Natural killer cell (primary cell): ENCODE measurements around the gene TCF21. TPM values are rescaled to one million over a fixed set of nuclear protein-coding genes. Genes with fewer than 3 reads are reported as not detected.

Experiments
- ATAC-seq, 3 donors: fragments of 150-1000 bp in 2 of 3; fragments of 200-7000 bp in 1 of 3; cut with Tn5 transposase; 1 replicate in 1 of 3; 2 replicates in 2 of 3; pipeline ENCODE4 v1.10.0; 2021; ENCODE audit warnings: mild to moderate bottlenecking in 2 of 3, moderate library complexity in 2 of 3
- DNase-seq, 2 donors: peaks; one replicate each; pipeline versions ENCODE4 v3.0.0 to v3.0.0-alpha.2; 2013 to 2021; ENCODE audit warnings: mixed read lengths in 1 of 2
- H3K27ac ChIP-seq: one replicate; pipeline ENCODE4 v1.5.1; 2013; ENCODE audit warnings: mild to moderate bottlenecking, low read length
- H3K27me3 ChIP-seq: one replicate; pipeline ENCODE4 v1.6.1; 2013; ENCODE audit warnings: low read length; ENCODE audit not compliant: control insufficient read depth, insufficient read depth
- H3K36me3 ChIP-seq: one replicate; pipeline ENCODE4 v1.6.1; 2013; ENCODE audit warnings: low read length; ENCODE audit not compliant: control insufficient read depth, insufficient read depth
- H3K4me1 ChIP-seq: one replicate; pipeline ENCODE4 v1.6.1; 2013; ENCODE audit warnings: low read length; ENCODE audit not compliant: control insufficient read depth, insufficient read depth
- H3K4me3 ChIP-seq: one replicate; pipeline ENCODE4 v1.5.1; 2013; ENCODE audit warnings: low read length
- H3K9me3 ChIP-seq: one replicate; pipeline ENCODE4 v1.6.1; 2013; ENCODE audit warnings: low read length; ENCODE audit not compliant: control insufficient read depth, insufficient read depth
- H3K27ac Mint-ChIP-seq, 2 donors: one replicate each; pipeline ENCODE4 v1.8.0; 2022; ENCODE audit warnings: mild to moderate bottlenecking in 2 of 2, mixed read lengths in 2 of 2, moderate library complexity in 1 of 2
- H3K27me3 Mint-ChIP-seq, 2 donors: one replicate each; pipeline ENCODE4 v1.8.0; 2022; ENCODE audit warnings: low read depth in 2 of 2, mixed read lengths in 2 of 2
- H3K36me3 Mint-ChIP-seq: one replicate; pipeline ENCODE4 v1.8.0; 2022; ENCODE audit warnings: mixed read lengths
- H3K4me1 Mint-ChIP-seq, 2 donors: one replicate each; pipeline ENCODE4 v1.8.0; 2022; ENCODE audit warnings: mixed read lengths in 2 of 2
- H3K4me3 Mint-ChIP-seq: one replicate; pipeline ENCODE4 v1.8.0; 2022; ENCODE audit warnings: mild to moderate bottlenecking, moderate library complexity, mixed read lengths
- H3K9me3 Mint-ChIP-seq, 2 donors: one replicate each; pipeline ENCODE4 v1.8.0; 2022; ENCODE audit warnings: mixed read lengths in 2 of 2
- CTCF ChIP-seq: fragments of 200-600 bp; IDR thresholded peaks from one replicate; pipeline ENCODE4 v1.8.0; 2022; ENCODE audit warnings: antibody characterized with exemption
- WGBS: methylation state at CpG from one replicate; pipeline ENCODE4 v1.1.7; 2013; ENCODE audit warnings: missing lambda C conversion rate; ENCODE audit not compliant: insufficient coverage; 5-methylcytosine and 5-hydroxymethylcytosine counted together
- intact Hi-C: fragments of 100-400 bp; cut with micrococcal nuclease; formaldehyde crosslinking; loops from one replicate; pipeline ENCODE4 v1.14.2; 2022
- total RNA-seq, 4 donors: library from RNA; stranded (reverse); fragments of 120-200 nt in 1 of 4; gene quantifications; one replicate each; pipeline versions ENCODE4 v1.2.3 to v1.2.4, GENCODE V29; 2013 to 2022

TCF21 gene
- total RNA-seq, 3 donors from 2014 or later (not counting 1 experiment from before 2014, with no cell fraction given), result not detected

GRCh38 chr6:133916650-133917151 is 27.8 kb downstream of the TCF21 start:
- intact Hi-C loops, result loop anchor here (2.0 kb wide), 1 partner anchor 1386 kb away; no protein-coding TSS in a partner anchor
- Mint-ChIP-seq H3K27me3 (peaks cover 24 to 50% of the 10 kb centered on the region in 2 donors), H3K4me1 (no peaks in the 10 kb centered on the region), H3K4me3 (no peak overlapping the region), H3K36me3 (no peaks in the 10 kb centered on the region), H3K9me3 (no peaks in the 10 kb centered on the region), H3K27ac (no peak overlapping the region)
- Histone ChIP-seq H3K4me3 (no peak overlapping the region), H3K27ac (no peak overlapping the region), H3K36me3 (no peaks in the 10 kb centered on the region), H3K9me3 (no peaks in the 10 kb centered on the region), H3K27me3 (peaks cover 4% of the 10 kb centered on the region), H3K4me1 (no peaks in the 10 kb centered on the region)
- TF ChIP-seq CTCF, result peak; percentile 85
- ATAC-seq, result peak; percentile 71 to 83 (median 76)
- under 1% methylated on average over 6 of the region's 8 CpGs for WGBS
- peak; percentile 56 to 79 for DNase-seq

GRCh38 chr6:133917781-133918180 is 28.9 kb downstream of the TCF21 start:
- no peaks in the 10 kb centered on the region for H3K36me3 Mint-ChIP-seq
- Histone ChIP-seq H3K4me1 (no peaks in the 10 kb centered on the region), H3K4me3 (no peak overlapping the region), H3K27ac (no peak overlapping the region), H3K9me3 (no peaks in the 10 kb centered on the region), H3K27me3 (peaks cover 4% of the 10 kb centered on the region), H3K36me3 (no peaks in the 10 kb centered on the region)
- ATAC-seq (no peak), DNase-seq (no peak)
- H3K4me1 Mint-ChIP-seq, result no peaks in the 10 kb centered on the region
- H3K27me3 Mint-ChIP-seq, result peaks cover 18 to 43% of the 10 kb centered on the region in 2 donors
- 100% methylated on average over 2 of the region's 4 CpGs for WGBS
- intact Hi-C loops, result loop anchor here (2.0 kb wide), 1 partner anchor 1387 kb away; no protein-coding TSS in a partner anchor
- H3K27ac Mint-ChIP-seq, result no peak overlapping the region
- TF ChIP-seq CTCF, result no peak
- no peaks in the 10 kb centered on the region for H3K9me3 Mint-ChIP-seq
- no peak overlapping the region for H3K4me3 Mint-ChIP-seq

GRCh38 chr6:133918208-133918930 is 29.5 kb downstream of the TCF21 start:
- Histone ChIP-seq H3K9me3 (no peaks in the 10 kb centered on the region), H3K27me3 (peaks cover 4% of the 10 kb centered on the region), H3K4me1 (no peaks in the 10 kb centered on the region), H3K4me3 (no peak overlapping the region), H3K27ac (no peak overlapping the region), H3K36me3 (no peaks in the 10 kb centered on the region)
- no peak for TF ChIP-seq CTCF
- H3K27me3 Mint-ChIP-seq, result peaks cover 14 to 37% of the 10 kb centered on the region in 2 donors
- DNase-seq, result no peak
- no peak overlapping the region for H3K27ac Mint-ChIP-seq
- ATAC-seq, result no peak
- H3K4me1 Mint-ChIP-seq, result no peaks in the 10 kb centered on the region
- H3K36me3 Mint-ChIP-seq, result no peaks in the 10 kb centered on the region
- WGBS, result 28% methylated on average over 2 of the region's 2 CpGs
- no peaks in the 10 kb centered on the region for H3K9me3 Mint-ChIP-seq
- no peak overlapping the region for H3K4me3 Mint-ChIP-seq
- intact Hi-C loops, result no loop called here
